GM19238 (cell line): Measurements from ENCODE around the gene KCNK2.
"Not testable (repeated sequence)": the region's sequence is repeated elsewhere in the genome, so short reads cannot be mapped to it uniquely, and the experiment has no call there.

ENCODE experiments used
- DNase-seq: peaks from one replicate; pipeline ENCODE4 v3.0.0; 2011; ENCODE audit warnings: low spot score; ENCODE audit not compliant: insufficient read length

Gene KCNK2

GRCh38 chr1:215151841-215152549 lies 69.5 kb downstream of the KCNK2 start:
- DNase-seq = no peak

GRCh38 chr1:215156232-215156631 lies 73.7 kb downstream of the KCNK2 start:
- DNase-seq = no peak

DNA sequence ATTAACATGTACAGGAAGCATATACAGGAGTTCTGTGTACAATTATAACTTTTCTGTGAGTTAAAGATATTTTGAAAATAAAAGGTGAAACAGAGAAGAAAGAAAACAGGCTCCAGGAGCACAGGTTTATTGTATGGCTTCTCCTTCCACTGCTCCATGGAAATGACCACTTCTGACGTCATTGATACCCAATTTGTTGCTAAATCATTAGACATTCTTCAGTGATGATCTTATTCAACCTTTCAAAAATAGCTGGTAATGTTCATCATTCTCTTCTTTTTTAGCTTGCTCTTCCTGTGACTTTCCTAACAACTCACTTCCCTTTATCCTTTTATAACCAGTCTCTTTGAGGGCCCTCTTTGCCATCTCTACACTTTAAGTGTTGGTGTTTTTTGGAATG lies 77.8 kb downstream of the KCNK2 start:
- no peak for DNase-seq

DNA sequence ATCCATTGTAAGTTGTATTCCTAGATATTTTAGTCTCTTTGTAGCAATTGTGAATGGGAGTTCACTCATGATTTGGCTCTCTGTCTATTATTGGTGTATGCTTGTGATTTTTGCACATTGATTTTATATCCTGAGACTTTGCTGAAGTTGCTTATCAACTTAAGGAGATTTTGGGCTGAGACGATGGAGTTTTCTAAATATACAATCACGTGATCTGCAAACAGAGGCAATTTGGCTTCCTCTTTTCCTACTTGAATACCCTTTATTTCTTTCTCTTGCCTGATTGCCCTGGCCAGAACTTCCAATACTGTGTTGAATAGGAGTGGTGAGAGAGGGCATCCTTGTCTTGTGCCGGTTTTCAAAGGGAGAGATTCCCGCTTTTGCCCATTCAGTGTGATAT lies 80.6 kb downstream of the KCNK2 start:
- DNase-seq = not testable (repeated sequence)

DNA sequence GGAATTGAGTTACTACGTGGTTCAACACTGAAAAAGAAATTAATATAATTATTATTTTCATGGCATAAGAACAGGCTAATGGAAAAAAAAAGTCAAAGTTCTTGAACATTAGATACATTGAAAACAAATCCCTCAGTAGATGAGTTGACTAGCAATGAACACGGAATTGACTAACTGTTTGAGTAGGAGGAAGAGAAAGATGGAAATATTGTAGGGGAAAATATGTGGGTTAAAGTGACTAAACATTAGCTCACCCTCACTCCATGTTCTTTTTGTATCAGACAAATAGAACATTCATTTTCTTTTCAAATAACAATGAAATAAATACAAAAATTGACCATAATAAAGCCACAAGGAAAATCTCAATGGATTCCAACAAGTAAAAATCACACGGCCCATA lies 84.3 kb downstream of the KCNK2 start:
- DNase-seq = no peak

DNA sequence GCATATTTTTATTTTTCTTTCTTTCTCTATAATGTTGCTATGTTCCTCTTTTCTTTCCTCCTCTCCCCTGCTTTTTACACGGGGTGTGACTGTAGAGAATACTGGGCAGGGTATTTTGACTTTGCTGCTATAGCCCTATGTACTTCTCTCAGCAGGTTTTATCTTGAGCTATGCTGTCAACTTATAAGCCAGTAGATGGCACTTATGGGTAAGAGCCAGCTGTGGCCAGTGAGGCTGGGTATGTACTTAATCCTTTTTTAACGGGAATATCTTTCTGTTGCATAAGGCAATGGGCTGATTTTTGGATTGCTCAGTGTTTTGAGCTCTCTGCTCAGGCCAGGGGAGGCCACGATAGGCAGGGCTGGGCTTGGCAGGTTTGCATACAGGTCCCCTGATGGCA lies 99.0 kb downstream of the KCNK2 start:
- no peak for DNase-seq

GRCh38 chr1:215185067-215185620 lies 102.6 kb downstream of the KCNK2 start:
- no peak for DNase-seq

- DNase-seq = no peak
These were observed 105.9 kb downstream of the KCNK2 start for GRCh38 chr1:215188302-215188950.

- DNase-seq = no peak
These were observed 109.8 kb downstream of the KCNK2 start for GRCh38 chr1:215192306-215192705.

GRCh38 chr1:215198021-215198420 lies 115.5 kb downstream of the KCNK2 start:
- no peak for DNase-seq

- no peak for DNase-seq
These were observed 117.6 kb downstream of the KCNK2 start for GRCh38 chr1:215200121-215200520.

- DNase-seq = no peak
These were observed 118.7 kb downstream of the KCNK2 start for GRCh38 chr1:215201283-215201682.

DNA sequence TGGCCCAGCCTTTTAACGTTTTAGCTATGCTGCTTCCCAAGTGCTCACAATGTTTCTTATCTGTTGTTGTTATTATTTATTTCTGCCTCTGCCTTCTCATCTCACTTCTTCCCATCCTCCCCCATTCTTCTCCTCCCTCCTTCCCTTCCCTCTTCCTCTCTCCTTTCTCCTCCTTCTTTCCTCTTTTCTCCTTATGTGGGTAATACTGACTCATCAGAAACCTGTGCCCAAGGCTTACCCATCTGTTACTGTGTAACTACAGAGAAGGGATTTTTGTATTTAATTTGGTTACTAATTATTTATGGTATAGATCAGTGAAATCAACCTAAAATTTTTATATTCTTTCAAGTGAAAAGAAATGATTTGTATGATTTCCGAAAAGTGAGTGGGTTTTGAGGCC lies 120.3 kb downstream of the KCNK2 start:
- DNase-seq = no peak

DNA sequence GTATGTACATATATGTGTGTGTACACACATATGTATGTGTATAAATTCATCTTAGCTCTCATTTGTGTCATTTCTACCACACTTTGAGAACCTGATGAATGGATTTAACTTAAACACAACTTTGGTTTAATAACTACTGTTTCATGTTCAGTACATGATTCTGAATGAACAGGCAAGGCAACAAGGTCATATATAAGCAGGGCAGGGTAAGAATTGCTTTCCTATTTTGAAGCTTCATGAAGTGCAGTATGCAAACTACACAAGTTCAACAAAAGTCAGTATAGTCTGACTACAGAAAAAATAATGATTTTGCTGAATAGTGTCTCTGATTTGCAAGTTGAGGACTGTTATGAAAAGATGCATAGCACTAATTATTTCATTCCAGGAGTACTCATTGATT lies 127.6 kb downstream of the KCNK2 start:
- no peak for DNase-seq

- no peak for DNase-seq
These were observed 133.3 kb downstream of the KCNK2 start for GRCh38 chr1:215215846-215216245.

GRCh38 chr1:215219372-215219771 lies 136.8 kb downstream of the KCNK2 start:
- DNase-seq = no peak

DNA sequence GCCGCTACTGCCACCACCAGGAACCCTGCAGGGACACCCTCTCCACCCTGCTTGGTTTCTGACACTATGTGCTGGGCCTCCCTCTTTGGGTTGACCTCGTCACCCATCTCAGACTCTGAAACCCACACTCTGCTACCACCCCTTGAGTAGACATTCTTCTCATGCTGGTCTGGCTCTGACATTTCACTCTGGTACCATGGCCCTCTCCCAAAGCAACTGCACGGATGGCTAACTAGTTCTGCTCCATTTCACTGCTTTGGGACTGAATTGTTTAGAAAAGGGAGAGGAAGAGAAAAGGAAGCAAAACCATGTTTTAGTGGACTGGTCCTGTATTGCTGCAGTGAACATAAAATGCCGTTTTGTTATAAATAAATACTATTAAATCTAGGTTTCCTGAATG lies 137.8 kb downstream of the KCNK2 start:
- no peak for DNase-seq

DNA sequence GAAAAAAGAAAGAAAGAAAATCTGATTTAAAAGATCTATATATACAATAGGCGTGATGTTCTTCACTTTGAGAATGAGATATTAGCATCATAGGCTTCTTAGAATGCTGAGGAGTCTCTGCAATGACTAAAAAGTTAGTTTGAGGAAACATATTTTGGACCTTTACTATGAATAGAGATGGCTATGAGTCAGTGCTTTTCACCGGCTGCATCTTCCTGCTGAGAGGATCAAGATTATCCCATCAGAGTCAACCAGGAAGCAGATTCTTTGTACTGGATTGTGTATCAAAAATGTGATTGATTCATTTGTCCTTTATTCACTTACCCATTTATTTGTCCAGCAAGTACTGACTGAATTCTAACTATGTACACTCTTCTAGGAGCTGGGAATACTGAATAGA lies 144.2 kb downstream of the KCNK2 start:
- DNase-seq = no peak

DNA sequence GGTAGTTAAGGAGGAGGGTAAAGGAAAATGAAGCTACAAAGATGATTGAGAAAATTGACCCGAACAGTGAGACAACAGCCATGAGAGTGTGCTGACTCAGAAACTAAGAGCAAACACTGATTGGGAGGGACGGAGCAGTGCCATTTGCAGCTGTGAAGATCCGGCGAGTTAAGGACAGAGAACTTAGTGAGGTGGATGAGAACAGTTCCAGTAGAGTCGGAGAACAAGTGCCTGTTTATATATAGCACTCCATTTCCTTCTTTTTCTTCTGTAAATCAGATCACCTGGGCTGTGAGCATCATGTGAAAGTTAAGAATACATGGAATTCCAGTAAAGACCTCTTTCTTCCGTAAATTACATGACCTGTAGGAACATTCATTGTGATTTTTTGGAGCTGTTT lies 145.7 kb downstream of the KCNK2 start:
- no peak for DNase-seq

DNA sequence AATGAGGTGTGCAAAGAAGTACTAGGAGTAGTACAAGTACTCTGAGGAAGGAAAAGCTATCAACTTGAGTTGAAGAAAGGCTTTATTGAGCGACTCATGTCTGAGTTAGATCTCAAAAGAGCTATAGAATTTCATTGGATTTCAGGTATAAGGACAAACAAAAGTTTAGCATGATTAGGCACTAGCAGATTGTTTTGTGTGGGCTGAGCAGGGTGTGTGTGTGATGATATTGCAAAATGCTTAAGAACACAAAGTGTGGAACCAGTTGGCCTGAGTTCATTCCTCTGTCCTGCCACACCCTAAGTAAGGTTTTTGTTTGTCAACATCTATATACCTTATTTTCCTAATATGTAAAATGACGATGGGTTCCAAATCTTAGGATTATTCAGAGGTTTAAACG lies 158.9 kb downstream of the KCNK2 start:
- DNase-seq = no peak

- no peak for DNase-seq
These were observed 161.0 kb downstream of the KCNK2 start for GRCh38 chr1:215243345-215244054.

- DNase-seq = no peak
These were observed 168.4 kb downstream of the KCNK2 start for GRCh38 chr1:215250913-215251312.
